ENCODE data around the gene SPATS2. TPM values are rescaled to one million over a fixed set of nuclear protein-coding genes. Genes with fewer than 3 reads are reported as not detected.

SPATS2 gene
- total and polyA plus RNA-seq, 10 of the 15 experiments (the other 5 are each of a cell fraction or from before 2014, with no cell fraction given), result 9.0 to 54.2 (median 27.5) TPM

DNA sequence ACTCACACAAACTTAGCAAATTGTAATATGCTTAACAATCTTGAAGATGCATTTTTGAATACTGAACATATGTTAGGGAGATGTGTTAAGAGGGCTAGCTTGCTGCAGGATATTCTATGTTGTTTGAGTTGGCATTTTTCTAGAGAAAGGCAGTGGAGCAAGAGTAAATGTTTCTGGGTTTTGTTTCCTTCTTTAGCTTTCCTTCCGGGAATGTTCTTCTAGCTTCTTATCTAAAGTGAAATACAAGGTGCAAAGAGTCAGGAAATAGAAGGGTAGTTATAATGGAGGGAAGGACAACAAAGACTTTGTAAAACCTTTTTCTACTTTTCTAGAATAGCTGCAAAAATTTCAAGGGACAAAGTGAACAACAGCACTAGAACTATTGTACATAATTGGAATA lies 94.0 kb downstream of the SPATS2 start (continued):
- TF ChIP-seq, protein P1, sequence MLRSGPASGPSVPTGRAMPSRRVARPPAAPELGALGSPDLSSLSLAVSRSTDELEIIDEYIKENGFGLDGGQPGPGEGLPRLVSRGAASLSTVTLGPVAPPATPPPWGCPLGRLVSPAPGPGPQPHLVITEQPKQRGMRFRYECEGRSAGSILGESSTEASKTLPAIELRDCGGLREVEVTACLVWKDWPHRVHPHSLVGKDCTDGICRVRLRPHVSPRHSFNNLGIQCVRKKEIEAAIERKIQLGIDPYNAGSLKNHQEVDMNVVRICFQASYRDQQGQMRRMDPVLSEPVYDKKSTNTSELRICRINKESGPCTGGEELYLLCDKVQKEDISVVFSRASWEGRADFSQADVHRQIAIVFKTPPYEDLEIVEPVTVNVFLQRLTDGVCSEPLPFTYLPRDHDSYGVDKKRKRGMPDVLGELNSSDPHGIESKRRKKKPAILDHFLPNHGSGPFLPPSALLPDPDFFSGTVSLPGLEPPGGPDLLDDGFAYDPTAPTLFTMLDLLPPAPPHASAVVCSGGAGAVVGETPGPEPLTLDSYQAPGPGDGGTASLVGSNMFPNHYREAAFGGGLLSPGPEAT (IDR thresholded peaks at IDR 0.05; ENCODE audit: low read depth), result no peak

GRCh38 chr12:49462083-49462744 lies 95.0 kb downstream of the SPATS2 start:
- POLR2A ChIA-PET, result interaction anchor here (0.6 to 1.0 kb wide), 3 partner anchors 63 to 166 kb away, joined by 3 to 4 read pairs (median 4); no protein-coding TSS in a partner anchor
- no peaks in the 10 kb centered on the region; the same call in 1 of the 2 replicates for H3K79me2 ChIP-seq (ENCODE audit: control insufficient read depth, insufficient read depth, low read length)
- RAD21 ChIA-PET (ENCODE audit: unreplicated experiment), result interaction anchor here (1.2 to 1.8 kb wide), 2 partner anchors 9 to 104 kb away, joined by 3 to 4 read pairs; no protein-coding TSS in a partner anchor
- TF ChIP-seq TCF12 (IDR thresholded peaks at IDR 0.05; ENCODE audit: low read depth, low read length), result no peak
- TF ChIP-seq BACH1 (IDR thresholded peaks at IDR 0.05; ENCODE audit: borderline replicate concordance), result no peak
- TF ChIP-seq GABPA (IDR thresholded peaks at IDR 0.05; ENCODE audit: low read depth), result no peak
- no peak for TF ChIP-seq CHD4 (IDR thresholded peaks at IDR 0.05)
- TF ChIP-seq, protein P2, sequence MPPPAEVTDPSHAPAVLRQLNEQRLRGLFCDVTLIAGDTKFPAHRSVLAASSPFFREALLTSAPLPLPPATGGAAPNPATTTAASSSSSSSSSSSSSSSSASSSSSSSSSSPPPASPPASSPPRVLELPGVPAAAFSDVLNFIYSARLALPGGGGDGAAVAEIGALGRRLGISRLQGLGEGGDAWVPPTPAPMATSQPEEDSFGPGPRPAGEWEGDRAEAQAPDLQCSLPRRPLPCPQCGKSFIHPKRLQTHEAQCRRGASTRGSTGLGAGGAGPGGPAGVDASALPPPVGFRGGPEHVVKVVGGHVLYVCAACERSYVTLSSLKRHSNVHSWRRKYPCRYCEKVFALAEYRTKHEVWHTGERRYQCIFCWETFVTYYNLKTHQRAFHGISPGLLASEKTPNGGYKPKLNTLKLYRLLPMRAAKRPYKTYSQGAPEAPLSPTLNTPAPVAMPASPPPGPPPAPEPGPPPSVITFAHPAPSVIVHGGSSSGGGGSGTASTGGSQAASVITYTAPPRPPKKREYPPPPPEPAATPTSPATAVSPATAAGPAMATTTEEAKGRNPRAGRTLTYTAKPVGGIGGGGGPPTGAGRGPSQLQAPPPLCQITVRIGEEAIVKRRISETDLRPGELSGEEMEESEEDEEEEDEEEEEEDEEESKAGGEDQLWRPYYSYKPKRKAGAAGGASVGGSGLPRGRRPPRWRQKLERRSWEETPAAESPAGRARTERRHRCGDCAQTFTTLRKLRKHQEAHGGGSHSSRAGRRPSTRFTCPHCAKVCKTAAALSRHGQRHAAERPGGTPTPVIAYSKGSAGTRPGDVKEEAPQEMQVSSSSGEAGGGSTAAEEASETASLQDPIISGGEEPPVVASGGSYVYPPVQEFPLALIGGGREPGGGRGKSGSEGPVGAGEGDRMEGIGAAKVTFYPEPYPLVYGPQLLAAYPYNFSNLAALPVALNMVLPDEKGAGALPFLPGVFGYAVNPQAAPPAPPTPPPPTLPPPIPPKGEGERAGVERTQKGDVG (CRISPR knock-in tag; IDR thresholded peaks at IDR 0.05), result no peak
- no peak for TF ChIP-seq CREM (IDR thresholded peaks at IDR 0.05; ENCODE audit: low read depth)
- no peak for TF ChIP-seq STAT3 (IDR thresholded peaks at IDR 0.05; ENCODE audit: low read depth, low read length)
- TF ChIP-seq CEBPZ (IDR thresholded peaks at IDR 0.05; ENCODE audit: low read depth, low read length), result no peak
- no peak for TF ChIP-seq FOXM1 (IDR thresholded peaks at IDR 0.05; ENCODE audit: low read depth, low read length)
- TF ChIP-seq BHLHE40 (IDR thresholded peaks at IDR 0.05; ENCODE audit: borderline replicate concordance in 1 of 2, low read depth in 2 of 2, low read length in 1 of 2), result no peak
- no peak for TF ChIP-seq KDM1A (IDR thresholded peaks at IDR 0.05; ENCODE audit: borderline replicate concordance)
- TF ChIP-seq, protein P3, sequence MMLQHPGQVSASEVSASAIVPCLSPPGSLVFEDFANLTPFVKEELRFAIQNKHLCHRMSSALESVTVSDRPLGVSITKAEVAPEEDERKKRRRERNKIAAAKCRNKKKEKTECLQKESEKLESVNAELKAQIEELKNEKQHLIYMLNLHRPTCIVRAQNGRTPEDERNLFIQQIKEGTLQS (IDR thresholded peaks at IDR 0.05; ENCODE audit: borderline replicate concordance, extremely low read depth, low read depth, low read length), result no peak

More at GRCh38 chr12:49462083-49462744, 95.0 kb downstream of the SPATS2 start:
- ATAC-seq (no peak), FAIRE-seq (no peak), DNase-seq (ENCODE audit: low read depth, low spot score) (no peak)
- H2AFZ ChIP-seq (ENCODE audit: control insufficient read depth, low read depth, low read length), result no peak overlapping the region
- H3K36me3 ChIP-seq (ENCODE audit: control insufficient read depth in 2 of 2, insufficient read depth in 2 of 2, low read length in 1 of 2), result peaks cover 4 to 8% of the 10 kb centered on the region in 2 experiments
- no peak overlapping the region for H3K9ac ChIP-seq (ENCODE audit: control insufficient read depth, insufficient read depth, low read length)
- no peaks in the 10 kb centered on the region for H4K20me1 ChIP-seq (ENCODE audit: control insufficient read depth, insufficient read depth)
- no peak overlapping the region for H3K4me3 ChIP-seq
- ChIA-PET SMC1A (ENCODE audit: uncharacterized antibody, unreplicated experiment) (interaction anchor here (0.6 to 2.4 kb wide), 14 partner anchors 7 to 104 kb away, joined by 3 to 12 read pairs (median 4); no protein-coding TSS in a partner anchor), CTCF (interaction anchor here (1.3 to 2.8 kb wide), 4 partner anchors 10 to 173 kb away, joined by 4 to 11 read pairs (median 8); no protein-coding TSS in a partner anchor)
- H3K9me3 ChIP-seq (replicated peaks; ENCODE audit: control insufficient read depth, insufficient read depth, low read length), result no peaks in the 10 kb centered on the region; the same call in 2 of the 3 replicates
- in situ Hi-C loops (cut with MboI) (no loop called here), intact Hi-C loops (cut with micrococcal nuclease; ENCODE audit: unreplicated experiment) (no loop called here)
- H3K4me1 ChIP-seq (ENCODE audit: control insufficient read depth, insufficient read depth, low read length), result no peaks in the 10 kb centered on the region
- TSS peak; percentile 41 for BruUV-seq (replicated peaks)
- H3K27ac ChIP-seq (ENCODE audit: control insufficient read depth, insufficient read depth), result no peak overlapping the region
- H3K4me2 ChIP-seq (ENCODE audit: control insufficient read depth, insufficient read depth), result no peak overlapping the region
- WGBS (ENCODE audit: insufficient coverage, insufficient replicate concordance, low lambda C conversion rate, missing lambda C conversion rate), result 90% methylated on average over 11 of the region's 11 CpGs
- no peaks in the 10 kb centered on the region for H3K27me3 ChIP-seq (replicated peaks in 1 of 2; ENCODE audit: control insufficient read depth in 2 of 2, insufficient read depth in 2 of 2, low read length in 1 of 2)
